Measurements from ENCODE around the gene SDF2L1.

SDF2L1 gene

DNA sequence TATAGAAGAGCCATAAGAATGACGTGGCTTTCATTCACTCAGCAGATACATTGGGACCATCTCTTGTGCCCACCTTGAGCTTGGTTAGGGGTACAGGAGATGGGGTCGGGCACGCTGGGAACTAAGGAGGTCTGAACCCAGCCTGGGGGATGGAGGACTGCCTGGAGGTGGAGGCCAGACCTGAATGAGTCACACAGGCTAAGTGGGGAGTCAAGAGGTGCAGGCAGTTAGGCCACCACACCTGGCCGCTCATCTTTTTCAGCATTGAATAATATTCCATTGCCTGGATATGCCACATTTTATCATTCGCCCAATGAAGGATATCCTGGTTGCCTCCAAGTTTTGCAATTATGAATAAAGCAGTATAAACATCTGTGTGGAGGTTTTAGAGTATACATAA lies 19.9 kb downstream of the SDF2L1 start:
- intact Hi-C loops (cut with DNase I; ENCODE audit: low total_unique reads): no loop called here
- TF ChIP-seq, protein P1, sequence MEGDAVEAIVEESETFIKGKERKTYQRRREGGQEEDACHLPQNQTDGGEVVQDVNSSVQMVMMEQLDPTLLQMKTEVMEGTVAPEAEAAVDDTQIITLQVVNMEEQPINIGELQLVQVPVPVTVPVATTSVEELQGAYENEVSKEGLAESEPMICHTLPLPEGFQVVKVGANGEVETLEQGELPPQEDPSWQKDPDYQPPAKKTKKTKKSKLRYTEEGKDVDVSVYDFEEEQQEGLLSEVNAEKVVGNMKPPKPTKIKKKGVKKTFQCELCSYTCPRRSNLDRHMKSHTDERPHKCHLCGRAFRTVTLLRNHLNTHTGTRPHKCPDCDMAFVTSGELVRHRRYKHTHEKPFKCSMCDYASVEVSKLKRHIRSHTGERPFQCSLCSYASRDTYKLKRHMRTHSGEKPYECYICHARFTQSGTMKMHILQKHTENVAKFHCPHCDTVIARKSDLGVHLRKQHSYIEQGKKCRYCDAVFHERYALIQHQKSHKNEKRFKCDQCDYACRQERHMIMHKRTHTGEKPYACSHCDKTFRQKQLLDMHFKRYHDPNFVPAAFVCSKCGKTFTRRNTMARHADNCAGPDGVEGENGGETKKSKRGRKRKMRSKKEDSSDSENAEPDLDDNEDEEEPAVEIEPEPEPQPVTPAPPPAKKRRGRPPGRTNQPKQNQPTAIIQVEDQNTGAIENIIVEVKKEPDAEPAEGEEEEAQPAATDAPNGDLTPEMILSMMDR (IDR thresholded peaks at IDR 0.05): no peak
- no peak for DNase-seq
- Histone ChIP-seq H3K27ac (no peak overlapping the region), H3K27me3 (peaks cover 0 to 21% of the 10 kb centered on the region in 2 donors), H3K9me3 (no peaks in the 10 kb centered on the region), H3K4me3 (no peak overlapping the region), H3K4me1 (peaks cover 0 to 24% (median 15%) of the 10 kb centered on the region in 4 donors), H3K36me3 (no peaks in the 10 kb centered on the region)

DNA sequence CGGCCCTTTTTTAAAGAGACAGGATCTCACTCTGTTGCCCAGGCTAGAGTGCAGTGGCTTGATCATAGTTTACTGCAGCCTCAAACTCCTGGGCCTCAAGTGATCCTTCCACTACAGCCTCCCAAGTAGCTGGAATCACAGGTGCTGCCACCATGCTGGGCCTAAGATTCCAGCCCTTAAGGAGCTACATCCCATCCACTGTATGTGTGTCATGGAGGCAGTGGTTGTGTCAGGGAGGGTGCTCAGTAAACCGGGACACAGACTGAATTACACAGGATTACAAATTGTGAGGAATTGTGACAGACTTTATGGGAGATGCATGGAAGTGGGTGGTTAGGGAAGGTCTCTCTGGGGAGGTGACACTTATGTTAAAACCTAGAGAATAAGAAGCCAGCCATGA lies 21.6 kb downstream of the SDF2L1 start:
- no peak overlapping the region for H3K4me3 ChIP-seq
- TF ChIP-seq, protein P1 (IDR thresholded peaks at IDR 0.05): no peak
- no peaks in the 10 kb centered on the region for H3K36me3 ChIP-seq
- peaks cover 0 to 15% (median 9%) of the 10 kb centered on the region in 4 donors for H3K4me1 ChIP-seq
- intact Hi-C loops (cut with DNase I; ENCODE audit: low total_unique reads): no loop called here
- peaks cover 0 to 7% of the 10 kb centered on the region in 2 donors for H3K27me3 ChIP-seq
- no peak for DNase-seq
- H3K9me3 ChIP-seq: no peaks in the 10 kb centered on the region
- no peak overlapping the region for H3K27ac ChIP-seq

- peaks cover 0 to 15% (median 9%) of the 10 kb centered on the region in 4 donors for H3K4me1 ChIP-seq
- peaks cover 0 to 7% of the 10 kb centered on the region in 2 donors for H3K27me3 ChIP-seq
- no peak for DNase-seq
- H3K4me3 ChIP-seq: peak overlapping the region; percentile 67 to 95
- intact Hi-C loops (cut with DNase I; ENCODE audit: low total_unique reads): no loop called here
- TF ChIP-seq, protein P1 (IDR thresholded peaks at IDR 0.05): no peak
- H3K27ac ChIP-seq: peak overlapping the region; percentile 87 to 94
- no peaks in the 10 kb centered on the region for H3K9me3 ChIP-seq
- peaks cover 0 to 9% (median 8%) of the 10 kb centered on the region in 3 donors for H3K36me3 ChIP-seq
These were observed 23.1 kb downstream of the SDF2L1 start for GRCh38 chr22:21665047-21665851.

GRCh38 chr22:21666786-21667185 lies 24.7 kb downstream of the SDF2L1 start:
- intact Hi-C loops (cut with DNase I; ENCODE audit: low total_unique reads): no loop called here
- TF ChIP-seq, protein P1 (IDR thresholded peaks at IDR 0.05): no peak
- peak overlapping the region; percentile 67 to 95 for H3K4me3 ChIP-seq
- no peaks in the 10 kb centered on the region for H3K27me3 ChIP-seq
- H3K9me3 ChIP-seq: no peaks in the 10 kb centered on the region
- H3K36me3 ChIP-seq: peaks cover 14 to 24% (median 19%) of the 10 kb centered on the region in 3 donors
- H3K4me1 ChIP-seq: peaks cover 0 to 15% (median 9%) of the 10 kb centered on the region in 4 donors
- H3K27ac ChIP-seq: peak overlapping the region; percentile 87 to 94
- DNase-seq: no peak

- H3K4me1 ChIP-seq: peaks cover 0 to 15% (median 9%) of the 10 kb centered on the region in 4 donors
- no peak for DNase-seq
- peaks cover 34 to 46% (median 42%) of the 10 kb centered on the region in 3 donors for H3K36me3 ChIP-seq
- no peaks in the 10 kb centered on the region for H3K27me3 ChIP-seq
- intact Hi-C loops (cut with DNase I; ENCODE audit: low total_unique reads): no loop called here
- H3K9me3 ChIP-seq: no peaks in the 10 kb centered on the region
- TF ChIP-seq, protein P1 (IDR thresholded peaks at IDR 0.05): no peak
- no peak overlapping the region for H3K27ac ChIP-seq
- no peak overlapping the region for H3K4me3 ChIP-seq
These were observed 26.9 kb downstream of the SDF2L1 start for GRCh38 chr22:21669026-21669425.

Measured in tibial artery (tissue), 4 donors.